Erythroblast (primary cell): ENCODE results near the gene BMERB1.

Source experiments
- GATA1 ChIP-seq: IDR thresholded peaks from 2 replicates; pipeline ENCODE4 v1.6.1; 2011; ENCODE audit warnings: low read depth, mild to moderate bottlenecking, control low read depth, low read length, moderate library complexity
- POLR2A ChIP-seq: IDR thresholded peaks from 2 replicates; pipeline ENCODE4 v1.6.1; 2011; ENCODE audit warnings: mild to moderate bottlenecking, low read length

GRCh38 chr16:15635926-15636325, 201.5 kb downstream of the BMERB1 start:
- TF ChIP-seq POLR2A, result no peak
- TF ChIP-seq GATA1, result no peak
